Measurements from ENCODE around the gene CCNG2.

- TF ChIP-seq POLR2A (IDR thresholded peaks at IDR 0.05; ENCODE audit: extremely low read depth, insufficient read length), result no peak
- no peak for TF ChIP-seq MYC (IDR thresholded peaks at IDR 0.05; ENCODE audit: low read depth, low read length)
These were observed 52.9 kb downstream of the CCNG2 start for GRCh38 chr4:77209936-77210335.

Data from NB4 (cell line).